ENCODE measurements around the gene HPSE2. TPM values are rescaled to one million over a fixed set of nuclear protein-coding genes. Genes with fewer than 3 reads are reported as not detected.

Gene HPSE2
- total RNA-seq, 1 donor from 2014 or later, result not detected

DNA sequence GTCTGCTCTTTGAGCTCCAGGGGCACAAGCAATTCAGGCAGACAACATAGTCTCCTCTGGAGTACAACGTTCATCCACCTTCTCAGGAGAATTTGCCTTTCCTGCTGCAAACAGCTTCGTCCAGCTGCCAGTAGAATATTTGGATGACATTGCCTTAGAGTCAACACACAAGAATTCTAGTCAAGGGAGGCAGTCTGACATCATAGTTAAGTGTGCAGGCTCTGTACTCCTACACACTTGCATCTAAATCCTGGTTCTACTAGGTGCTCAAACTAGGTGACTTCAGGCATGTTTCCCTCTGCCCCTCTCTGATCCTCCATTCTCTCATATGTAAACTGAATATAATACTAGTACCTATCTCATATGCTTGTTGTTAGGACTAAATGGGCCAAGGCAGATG lies 314.8 kb downstream of the HPSE2 start:
- TF ChIP-seq, protein P1, sequence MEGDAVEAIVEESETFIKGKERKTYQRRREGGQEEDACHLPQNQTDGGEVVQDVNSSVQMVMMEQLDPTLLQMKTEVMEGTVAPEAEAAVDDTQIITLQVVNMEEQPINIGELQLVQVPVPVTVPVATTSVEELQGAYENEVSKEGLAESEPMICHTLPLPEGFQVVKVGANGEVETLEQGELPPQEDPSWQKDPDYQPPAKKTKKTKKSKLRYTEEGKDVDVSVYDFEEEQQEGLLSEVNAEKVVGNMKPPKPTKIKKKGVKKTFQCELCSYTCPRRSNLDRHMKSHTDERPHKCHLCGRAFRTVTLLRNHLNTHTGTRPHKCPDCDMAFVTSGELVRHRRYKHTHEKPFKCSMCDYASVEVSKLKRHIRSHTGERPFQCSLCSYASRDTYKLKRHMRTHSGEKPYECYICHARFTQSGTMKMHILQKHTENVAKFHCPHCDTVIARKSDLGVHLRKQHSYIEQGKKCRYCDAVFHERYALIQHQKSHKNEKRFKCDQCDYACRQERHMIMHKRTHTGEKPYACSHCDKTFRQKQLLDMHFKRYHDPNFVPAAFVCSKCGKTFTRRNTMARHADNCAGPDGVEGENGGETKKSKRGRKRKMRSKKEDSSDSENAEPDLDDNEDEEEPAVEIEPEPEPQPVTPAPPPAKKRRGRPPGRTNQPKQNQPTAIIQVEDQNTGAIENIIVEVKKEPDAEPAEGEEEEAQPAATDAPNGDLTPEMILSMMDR (IDR thresholded peaks at IDR 0.05; ENCODE audit: unreplicated experiment), result no peak
- no peaks in the 10 kb centered on the region for H3K27me3 Mint-ChIP-seq (ENCODE audit: unreplicated experiment)

DNA sequence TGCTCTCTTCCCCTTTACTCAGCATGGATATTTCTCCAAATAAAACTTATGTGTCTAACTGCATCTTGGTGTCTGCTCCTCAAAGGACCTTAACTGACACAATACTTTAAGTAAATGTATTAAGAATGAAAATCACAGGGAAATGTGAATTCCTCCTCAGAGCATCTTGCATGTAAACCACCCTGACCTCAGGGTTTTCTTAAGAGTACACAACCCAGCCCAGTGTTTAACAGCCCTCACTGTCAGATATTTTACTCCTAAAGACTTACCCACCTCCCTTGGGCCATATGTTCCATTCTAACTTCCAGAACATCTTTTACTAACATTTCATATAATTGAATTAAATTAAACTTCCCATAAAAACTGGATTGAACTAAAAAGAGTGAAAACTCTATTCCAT lies 315.3 kb downstream of the HPSE2 start:
- no peak for DNase-seq (ENCODE audit: low spot score)
- Mint-ChIP-seq H3K36me3 (ENCODE audit: low read depth, unreplicated experiment) (no peaks in the 10 kb centered on the region), H3K4me3 (ENCODE audit: unreplicated experiment) (no peak overlapping the region), H3K27me3 (ENCODE audit: unreplicated experiment) (no peaks in the 10 kb centered on the region), H3K4me1 (ENCODE audit: unreplicated experiment) (peaks cover 3% of the 10 kb centered on the region), H3K9me3 (ENCODE audit: unreplicated experiment) (no peaks in the 10 kb centered on the region), H3K27ac (ENCODE audit: unreplicated experiment) (no peak overlapping the region)
- TF ChIP-seq, protein P1 (IDR thresholded peaks at IDR 0.05; ENCODE audit: unreplicated experiment), result no peak

More for the DNA sequence above, 314.8 kb downstream of the HPSE2 start:
- H3K36me3 Mint-ChIP-seq (ENCODE audit: low read depth, unreplicated experiment), result no peaks in the 10 kb centered on the region
- no peak overlapping the region for H3K27ac Mint-ChIP-seq (ENCODE audit: unreplicated experiment)
- H3K4me1 Mint-ChIP-seq (ENCODE audit: unreplicated experiment), result peaks cover 3% of the 10 kb centered on the region
- no peaks in the 10 kb centered on the region for H3K9me3 Mint-ChIP-seq (ENCODE audit: unreplicated experiment)
- no peak overlapping the region for H3K4me3 Mint-ChIP-seq (ENCODE audit: unreplicated experiment)
- DNase-seq (ENCODE audit: low spot score), result no peak

DNA sequence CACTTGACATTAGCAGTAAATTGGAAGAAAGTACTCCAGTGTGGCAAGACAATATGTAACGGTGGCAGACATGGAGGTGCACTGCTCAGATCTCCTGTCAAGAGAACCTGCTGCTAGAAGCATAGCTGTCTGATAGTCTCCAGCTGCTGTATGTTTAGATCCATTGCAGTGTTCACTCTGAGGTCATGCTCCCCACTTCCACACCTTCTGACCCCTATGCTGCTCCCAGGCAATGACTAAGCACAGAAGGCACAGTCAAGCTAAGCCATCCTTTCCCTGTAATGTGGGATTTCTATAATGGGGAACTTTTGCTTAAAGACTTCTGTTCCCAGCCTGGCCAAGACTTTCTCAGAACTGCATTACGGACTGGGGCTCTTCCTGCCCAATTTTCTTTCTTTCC lies 315.8 kb downstream of the HPSE2 start:
- DNase-seq (ENCODE audit: low spot score), result no peak
- Mint-ChIP-seq H3K27me3 (ENCODE audit: unreplicated experiment) (no peaks in the 10 kb centered on the region), H3K4me3 (ENCODE audit: unreplicated experiment) (no peak overlapping the region), H3K9me3 (ENCODE audit: unreplicated experiment) (no peaks in the 10 kb centered on the region), H3K27ac (ENCODE audit: unreplicated experiment) (no peak overlapping the region), H3K36me3 (ENCODE audit: low read depth, unreplicated experiment) (no peaks in the 10 kb centered on the region), H3K4me1 (ENCODE audit: unreplicated experiment) (peaks cover 3% of the 10 kb centered on the region)
- TF ChIP-seq, protein P1 (IDR thresholded peaks at IDR 0.05; ENCODE audit: unreplicated experiment), result no peak

DNA sequence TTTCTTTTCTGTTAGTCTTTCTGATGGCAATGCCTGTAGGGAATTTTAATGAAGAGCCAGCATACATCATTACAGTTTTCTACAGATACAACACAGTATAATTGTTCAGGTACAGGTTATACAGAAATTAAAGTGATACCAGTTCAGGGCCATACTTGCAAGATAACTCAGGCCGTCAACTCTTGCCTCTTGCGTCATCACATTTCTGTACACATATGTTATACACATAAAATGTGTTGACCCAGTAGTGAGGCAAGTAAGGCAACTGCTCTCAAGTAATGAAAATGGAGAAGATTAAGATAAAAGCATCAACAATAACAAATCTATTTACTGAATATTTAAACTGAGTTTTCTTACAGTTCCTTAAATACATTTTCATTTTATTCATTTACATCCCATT lies 317.8 kb downstream of the HPSE2 start:
- Mint-ChIP-seq H3K36me3 (ENCODE audit: low read depth, unreplicated experiment) (no peaks in the 10 kb centered on the region), H3K9me3 (ENCODE audit: unreplicated experiment) (no peaks in the 10 kb centered on the region), H3K27ac (ENCODE audit: unreplicated experiment) (no peak overlapping the region), H3K27me3 (ENCODE audit: unreplicated experiment) (no peaks in the 10 kb centered on the region), H3K4me1 (ENCODE audit: unreplicated experiment) (peaks cover 3% of the 10 kb centered on the region), H3K4me3 (ENCODE audit: unreplicated experiment) (no peak overlapping the region)
- no peak for DNase-seq (ENCODE audit: low spot score)
- TF ChIP-seq, protein P1 (IDR thresholded peaks at IDR 0.05; ENCODE audit: unreplicated experiment), result no peak

DNA sequence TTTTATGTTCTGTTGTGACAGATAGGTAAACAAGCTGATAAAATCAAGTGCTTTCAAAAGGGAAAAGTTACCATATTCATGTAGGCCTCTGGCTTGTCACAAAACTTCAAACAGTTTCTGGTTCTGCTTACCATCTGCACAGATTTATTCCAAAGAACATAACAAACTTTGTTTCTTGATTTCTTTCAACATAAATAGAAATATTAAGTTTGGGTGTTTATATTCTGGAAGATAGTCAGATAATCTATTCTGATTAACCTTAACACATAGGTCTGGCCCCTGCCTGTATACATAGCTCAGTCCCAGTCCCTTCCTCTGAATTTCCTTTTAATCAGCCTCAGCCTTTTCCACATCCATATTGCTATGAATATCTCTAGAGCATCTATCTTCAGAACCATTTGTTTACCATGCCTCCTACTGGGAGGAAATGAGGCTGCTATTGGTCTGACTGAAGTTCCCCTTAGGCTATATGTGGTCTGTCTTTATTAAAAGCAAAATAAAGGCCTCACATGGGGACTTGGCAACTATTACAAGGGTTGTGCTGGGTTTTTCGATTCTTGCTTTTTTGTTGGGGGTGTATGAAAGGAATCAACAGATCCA lies 319.0 kb downstream of the HPSE2 start:
- no peak for DNase-seq (ENCODE audit: low spot score)
- no peaks in the 10 kb centered on the region for H3K27me3 Mint-ChIP-seq (ENCODE audit: unreplicated experiment)
- H3K36me3 Mint-ChIP-seq (ENCODE audit: low read depth, unreplicated experiment), result no peaks in the 10 kb centered on the region

More for the DNA sequence above, 319.0 kb downstream of the HPSE2 start:
- Mint-ChIP-seq H3K27ac (ENCODE audit: unreplicated experiment) (no peak overlapping the region), H3K9me3 (ENCODE audit: unreplicated experiment) (no peaks in the 10 kb centered on the region), H3K4me1 (ENCODE audit: unreplicated experiment) (peaks cover 3% of the 10 kb centered on the region), H3K4me3 (ENCODE audit: unreplicated experiment) (no peak overlapping the region)
- TF ChIP-seq, protein P1 (IDR thresholded peaks at IDR 0.05; ENCODE audit: unreplicated experiment), result no peak

All from endothelial cell (in vitro differentiated cells).